Caki2 (cell line): ENCODE data around the gene CASKIN1. TPM values are rescaled to one million over a fixed set of nuclear protein-coding genes. Genes with fewer than 3 reads are reported as not detected.
A peak's percentile ranks its signal among the peaks of the same experiment; 100 is the strongest.
"Not testable (repeated sequence)": the region's sequence is repeated elsewhere in the genome, so short reads cannot be mapped to it uniquely, and the experiment has no call there.

Experiments used
- DNase-seq: peaks from one replicate; pipeline ENCODE4 v3.0.0-alpha.2; 2015; ENCODE audit warnings: low read depth
- in situ Hi-C: cut with HindIII; loops from 2 replicates; pipeline ENCODE4 v1.10.0; 2016; ENCODE audit warnings: low sequenced_read_pairs, low pct_unique_long_range_greater_than_20kb, mixed read lengths
- total RNA-seq: library from RNA; depleted of rRNA; stranded (reverse); fragments of >200 nt; shearing (Covaris generic); gene quantifications from 2 replicates; pipeline ENCODE4 v1.2.3, GENCODE V29; 2014; ENCODE audit warnings: low replicate concordance; rRNA removed

The CASKIN1 gene
- total RNA-seq, 1 experiment from 2014 or later, result 0.03 TPM

DNA sequence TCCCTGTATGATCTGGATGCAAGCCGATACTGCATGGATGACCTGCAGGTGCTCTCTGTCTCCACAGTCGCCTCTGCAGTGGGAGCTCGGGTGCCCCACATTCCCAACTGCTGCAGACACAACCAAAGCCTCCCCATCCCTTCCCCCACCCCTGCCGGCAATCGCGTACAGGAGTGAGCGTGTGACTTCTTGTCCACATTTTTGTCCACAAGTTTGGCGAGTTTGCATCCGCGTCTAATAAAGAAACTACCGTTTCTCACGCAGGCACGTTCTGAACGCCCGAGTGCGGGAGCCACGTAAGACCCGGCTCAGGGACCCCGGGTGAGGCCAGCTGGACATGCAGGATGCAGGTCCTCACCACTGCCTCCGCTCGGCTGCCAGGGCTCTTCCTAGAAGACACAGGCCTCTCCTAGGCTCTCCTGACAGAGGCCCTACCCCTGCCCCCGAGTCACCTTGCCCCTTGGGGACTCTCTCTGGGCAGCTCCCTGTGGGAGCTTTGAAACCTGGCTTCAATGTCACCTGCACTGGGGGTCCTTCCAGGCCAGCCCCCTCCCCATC, 66.4 kb downstream of the CASKIN1 start:
- DNase-seq, in situ Hi-C loops: not testable (repeated sequence)

DNA sequence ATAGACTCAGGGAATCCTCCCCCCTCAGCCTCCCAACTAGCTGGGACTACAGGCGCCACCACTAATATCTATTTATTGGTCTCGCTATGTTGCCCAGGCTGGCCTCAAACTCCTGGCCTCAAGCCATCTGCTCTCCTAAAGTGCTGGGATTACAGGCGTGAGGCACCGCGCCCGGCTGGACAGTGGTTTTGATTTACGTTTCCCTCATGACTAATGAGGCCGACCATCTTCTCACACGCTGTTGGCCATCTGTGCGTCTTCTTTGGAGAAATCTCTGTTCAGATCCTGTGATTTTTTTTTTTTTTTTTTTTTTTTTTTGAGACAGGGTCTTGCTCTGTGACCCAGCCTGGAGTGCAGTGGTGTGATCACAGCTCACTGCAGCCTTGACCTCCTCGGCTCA, 67.2 kb downstream of the CASKIN1 start:
- DNase-seq, result peak; percentile 61
- in situ Hi-C loops, result not testable (repeated sequence)

DNA sequence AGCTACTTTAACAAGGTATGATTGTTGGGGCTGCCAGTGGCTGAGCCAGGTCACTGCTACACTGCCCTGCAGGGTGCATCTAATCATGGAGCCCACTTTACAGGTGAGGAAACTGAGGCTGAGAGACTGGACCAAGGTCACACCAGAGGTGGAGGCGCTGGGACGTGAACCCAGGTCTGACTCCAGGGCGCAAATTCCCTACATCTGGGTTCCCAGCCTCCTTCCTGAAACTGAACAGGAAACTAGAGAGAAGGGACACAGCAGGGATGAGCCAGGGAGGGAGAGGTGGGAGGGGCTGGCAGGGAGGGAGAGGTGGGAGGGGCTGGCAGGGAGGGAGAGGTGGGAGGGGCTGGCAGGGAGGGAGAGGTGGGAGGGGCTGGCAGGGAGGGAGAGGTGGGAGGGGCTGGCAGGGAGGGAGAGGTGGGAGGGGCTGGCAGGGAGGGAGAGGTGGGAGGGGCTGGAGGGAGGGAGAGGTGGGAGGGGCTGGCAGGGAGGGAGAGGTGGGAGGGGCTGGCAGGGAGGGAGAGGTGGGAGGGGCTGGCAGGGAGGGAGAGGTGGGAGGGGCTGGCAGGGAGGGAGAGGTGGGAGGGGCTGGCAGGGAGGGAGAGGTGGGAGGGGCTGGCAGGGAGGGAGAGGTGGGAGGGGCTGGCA, 68.7 kb downstream of the CASKIN1 start:
- in situ Hi-C loops, result not testable (repeated sequence)
- peak; percentile 42 for DNase-seq

Other genes with a start within 250 kb of the CASKIN1 start
- not detected in 2 replicates for gene RPL3L, start 241.9 kb downstream of the CASKIN1 start, total RNA-seq
- gene NDUFB10, start 237.1 kb downstream of the CASKIN1 start, total RNA-seq, result 527 and 683 TPM in 2 replicates
- 7,960 and 10,766 TPM in 2 replicates for gene RPS2, start 231.8 kb downstream of the CASKIN1 start, total RNA-seq
- not detected in 2 replicates for gene RNF151, start 229.7 kb downstream of the CASKIN1 start, total RNA-seq
- 128 and 160 TPM in 2 replicates for gene TBL3, start 224.6 kb downstream of the CASKIN1 start, total RNA-seq
- 0.24 TPM in 1 of 2 replicates, not detected in the other for gene NOXO1, start 215.1 kb downstream of the CASKIN1 start, total RNA-seq
- 55.9 and 56.8 TPM in 2 replicates for gene GFER, start 212.4 kb downstream of the CASKIN1 start, total RNA-seq
- 37.8 and 44.9 TPM in 2 replicates for gene SYNGR3, start 206.6 kb downstream of the CASKIN1 start, total RNA-seq
- gene ZNF598, start 186.8 kb downstream of the CASKIN1 start, total RNA-seq, result 45.0 and 89.3 TPM in 2 replicates
- not detected in 2 replicates for gene NPW, start 176.8 kb downstream of the CASKIN1 start, total RNA-seq
- 30.3 and 32.4 TPM in 2 replicates for gene NHERF2, start 169.7 kb downstream of the CASKIN1 start, total RNA-seq
- 129 and 148 TPM in 2 replicates for gene NTHL1, start 148.8 kb downstream of the CASKIN1 start, total RNA-seq
- gene TSC2, start 148.6 kb downstream of the CASKIN1 start, total RNA-seq, result 22.3 and 31.5 TPM in 2 replicates
- gene PKD1, start 60.7 kb downstream of the CASKIN1 start, total RNA-seq, result 37.4 and 84.9 TPM in 2 replicates
- gene RAB26, start 48.0 kb downstream of the CASKIN1 start, total RNA-seq, result 8.9 and 9.5 TPM in 2 replicates
- gene TRAF7, start 40.8 kb downstream of the CASKIN1 start, total RNA-seq, result 94.4 and 101 TPM in 2 replicates
- gene MLST8, start 8.8 kb upstream of the CASKIN1 start, total RNA-seq, result 81.6 and 90.5 TPM in 2 replicates
- gene BRICD5, start 14.3 kb upstream of the CASKIN1 start, total RNA-seq, result 0.12 and 1.1 TPM in 2 replicates
- 59.6 and 78.5 TPM in 2 replicates for gene PGP, start 18.2 kb upstream of the CASKIN1 start, total RNA-seq
- 45.6 and 67.7 TPM in 2 replicates for gene E4F1, start 27.0 kb upstream of the CASKIN1 start, total RNA-seq
- 0.98 TPM in 1 of 2 replicates, not detected in the other for gene DNASE1L2, start 39.8 kb upstream of the CASKIN1 start, total RNA-seq
- 120 and 165 TPM in 2 replicates for gene ECI1, start 55.0 kb upstream of the CASKIN1 start, total RNA-seq
- 151 and 155 TPM in 2 replicates for gene RNPS1, start 71.5 kb upstream of the CASKIN1 start, total RNA-seq
- gene ABCA3, start 144.1 kb upstream of the CASKIN1 start, total RNA-seq, result 18.0 and 22.4 TPM in 2 replicates
- gene CCNF, start 232.8 kb upstream of the CASKIN1 start, total RNA-seq, result 36.9 and 40.3 TPM in 2 replicates